IPS DF 6.9 (cell line): ENCODE data around the gene AK4.
A peak's percentile ranks its signal among the peaks of the same experiment; 100 is the strongest.
"Not testable (repeated sequence)": the region's sequence is repeated elsewhere in the genome, so short reads cannot be mapped to it uniquely, and the experiment has no call there.

Experiments
- DNase-seq: peaks from one replicate; pipeline ENCODE4 v3.0.0-alpha.2; 2013; ENCODE audit warnings: low read depth, low spot score
- H3K27ac ChIP-seq: one replicate; pipeline ENCODE4 v1.5.1; 2013; ENCODE audit warnings: low read length, control low read depth
- H3K27me3 ChIP-seq: 2 replicates; pipeline ENCODE4 v1.6.1; 2013; ENCODE audit warnings: mild to moderate bottlenecking, low read length; ENCODE audit not compliant: control insufficient read depth, insufficient read depth
- H3K36me3 ChIP-seq: 2 replicates; pipeline ENCODE4 v1.6.1; 2013; ENCODE audit warnings: low read length; ENCODE audit not compliant: control insufficient read depth, insufficient read depth
- H3K4me1 ChIP-seq: 2 replicates; pipeline ENCODE4 v1.6.1; 2013; ENCODE audit warnings: low read length; ENCODE audit not compliant: control insufficient read depth, insufficient read depth
- H3K4me3 ChIP-seq: 2 replicates; pipeline ENCODE4 v1.5.1; 2013; ENCODE audit warnings: mild to moderate bottlenecking, low read length
- H3K9me3 ChIP-seq: 2 replicates; pipeline ENCODE4 v1.6.1; 2013; ENCODE audit warnings: low read length, inconsistent platforms; ENCODE audit not compliant: control insufficient read depth, insufficient read depth
- WGBS: extraction: QIAGEN DNeasy Blood & Tissue Kit; methylation state at CpG from one replicate; pipeline ENCODE4 v1.1.7; 2013; ENCODE audit warnings: mixed read lengths, missing lambda C conversion rate; ENCODE audit not compliant: insufficient read length, insufficient coverage; 5-methylcytosine and 5-hydroxymethylcytosine counted together

AK4 gene

DNA sequence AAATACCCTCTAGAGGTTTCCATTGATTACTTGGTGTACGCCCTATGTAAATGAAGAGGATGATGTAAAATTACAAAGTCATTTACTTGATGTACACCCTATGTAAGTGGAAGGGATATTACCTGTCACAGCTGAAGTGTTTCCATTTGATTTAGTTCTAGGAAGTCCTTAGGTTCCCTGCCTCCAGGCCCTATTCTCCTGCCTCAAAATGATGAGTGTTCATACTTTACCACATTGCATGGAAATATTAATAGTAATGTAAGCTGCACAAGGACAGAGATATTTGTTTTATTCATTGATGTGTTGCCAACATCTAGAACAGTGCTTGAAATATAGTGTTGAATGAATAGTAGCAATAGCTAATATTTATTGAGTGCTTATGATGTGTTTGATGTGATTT lies 9.5 kb upstream of the AK4 start:
- Histone ChIP-seq H3K27me3 (no peaks in the 10 kb centered on the region), H3K4me1 (no peaks in the 10 kb centered on the region), H3K27ac (no peak overlapping the region), H3K9me3 (no peaks in the 10 kb centered on the region), H3K4me3 (no peak overlapping the region), H3K36me3 (no peaks in the 10 kb centered on the region)
- WGBS: no CpG with 5 or more reads among the region's 1 CpG
- DNase-seq: no peak

DNA sequence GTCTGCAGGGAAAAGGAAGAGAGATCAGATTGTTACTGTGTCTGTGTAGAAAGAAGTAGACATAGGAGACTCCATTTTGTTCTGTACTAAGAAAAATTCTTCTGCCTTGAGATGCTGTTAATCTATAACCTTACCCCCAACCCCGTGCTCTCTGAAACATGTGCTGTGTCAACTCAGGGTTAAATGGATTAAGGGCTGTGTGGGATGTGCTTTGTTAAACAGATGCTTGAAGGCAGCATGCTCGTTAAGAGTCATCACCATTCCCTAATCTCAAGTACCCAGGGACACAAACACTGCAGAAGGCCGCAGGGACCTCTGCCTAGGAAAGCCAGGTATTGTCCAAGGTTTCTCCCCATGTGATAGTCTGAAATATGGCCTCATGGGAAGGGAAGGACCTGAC lies 8.2 kb upstream of the AK4 start:
- no CpG with 5 or more reads among the region's 3 CpGs for WGBS
- H3K27me3 ChIP-seq, H3K9me3 ChIP-seq, H3K36me3 ChIP-seq, DNase-seq, H3K4me3 ChIP-seq, H3K27ac ChIP-seq, H3K4me1 ChIP-seq: not testable (repeated sequence)

DNA sequence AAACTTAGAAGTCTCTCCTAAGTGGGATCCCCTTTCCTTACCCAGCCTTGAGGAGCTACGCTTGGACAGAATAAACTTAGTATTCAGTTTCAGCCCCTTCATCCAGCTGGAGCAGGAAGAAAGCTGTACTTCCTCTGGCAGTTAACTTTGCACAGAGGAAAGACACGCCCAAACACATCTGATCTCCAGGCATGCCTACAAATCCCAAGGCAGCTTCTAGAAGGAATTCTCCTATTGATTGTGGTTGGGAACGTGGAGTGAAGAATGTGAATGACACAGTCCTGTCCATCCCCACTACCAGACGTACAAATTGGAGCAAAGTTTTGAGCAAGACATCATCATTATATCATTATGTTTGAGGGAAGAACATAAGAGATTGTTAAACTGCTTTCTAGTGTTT lies 6.6 kb upstream of the AK4 start:
- no peak overlapping the region for H3K4me3 ChIP-seq
- no peaks in the 10 kb centered on the region for H3K9me3 ChIP-seq
- H3K27me3 ChIP-seq: peaks cover under 1% of the 10 kb centered on the region; the same call in 1 of the 2 replicates
- peaks cover 2% of the 10 kb centered on the region for H3K4me1 ChIP-seq
- H3K36me3 ChIP-seq: no peaks in the 10 kb centered on the region
- WGBS: no CpG with 5 or more reads among the region's 4 CpGs
- DNase-seq: no peak
- no peak overlapping the region for H3K27ac ChIP-seq

DNA sequence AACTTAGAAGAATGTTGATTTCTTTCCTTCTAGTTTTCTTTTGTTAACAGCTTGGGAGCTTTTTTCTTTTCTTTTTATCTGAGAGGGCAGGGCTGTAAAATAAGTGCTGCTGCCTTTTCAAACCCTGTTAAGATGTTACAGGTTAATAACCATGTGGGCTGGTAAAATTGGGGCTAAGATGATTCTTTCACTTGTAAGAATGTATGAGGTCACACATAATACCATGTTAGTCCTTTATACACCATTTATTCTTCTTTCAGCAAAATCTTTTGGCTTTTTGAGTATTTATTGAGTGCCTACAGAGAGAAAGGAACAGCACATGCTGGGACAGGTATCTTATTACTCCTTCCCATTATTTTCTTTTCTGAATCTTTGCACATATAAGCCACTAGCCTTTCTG lies 6.1 kb upstream of the AK4 start:
- Histone ChIP-seq H3K36me3 (no peaks in the 10 kb centered on the region), H3K4me1 (peaks cover 3% of the 10 kb centered on the region), H3K4me3 (no peak overlapping the region), H3K27me3 (peaks cover 4% of the 10 kb centered on the region; the same call in 1 of the 2 replicates), H3K27ac (no peak overlapping the region), H3K9me3 (no peaks in the 10 kb centered on the region)
- no peak for DNase-seq

DNA sequence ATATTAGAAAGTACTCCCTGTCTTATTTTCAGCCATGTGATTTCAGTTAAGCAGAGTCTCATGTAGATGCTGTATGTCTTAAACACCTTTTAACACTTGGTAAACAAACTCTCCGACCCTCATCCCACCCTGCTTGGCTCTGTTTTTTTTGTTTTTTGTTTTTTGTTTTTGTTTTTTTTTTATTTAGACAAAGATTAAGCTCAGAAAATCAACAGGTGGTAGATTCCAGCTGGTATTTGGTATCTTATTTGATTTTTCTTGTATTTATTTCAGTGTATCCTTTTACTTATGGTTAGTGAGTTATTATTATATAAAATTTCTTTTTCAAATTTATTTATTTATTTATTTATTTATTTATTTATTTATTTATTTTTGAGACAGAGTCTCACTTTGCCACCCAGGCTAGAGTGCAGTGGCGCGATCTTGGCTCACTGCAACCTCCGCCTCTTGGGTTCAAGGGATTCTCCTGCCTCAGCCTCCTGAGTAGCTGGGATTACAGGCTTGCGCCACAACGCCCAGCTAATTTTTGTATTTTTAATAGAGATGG lies 4.8 kb upstream of the AK4 start:
- H3K9me3 ChIP-seq, H3K36me3 ChIP-seq, H3K27ac ChIP-seq, H3K4me3 ChIP-seq, H3K27me3 ChIP-seq, DNase-seq, H3K4me1 ChIP-seq: not testable (repeated sequence)
- no CpG with 5 or more reads among the region's 6 CpGs for WGBS

DNA sequence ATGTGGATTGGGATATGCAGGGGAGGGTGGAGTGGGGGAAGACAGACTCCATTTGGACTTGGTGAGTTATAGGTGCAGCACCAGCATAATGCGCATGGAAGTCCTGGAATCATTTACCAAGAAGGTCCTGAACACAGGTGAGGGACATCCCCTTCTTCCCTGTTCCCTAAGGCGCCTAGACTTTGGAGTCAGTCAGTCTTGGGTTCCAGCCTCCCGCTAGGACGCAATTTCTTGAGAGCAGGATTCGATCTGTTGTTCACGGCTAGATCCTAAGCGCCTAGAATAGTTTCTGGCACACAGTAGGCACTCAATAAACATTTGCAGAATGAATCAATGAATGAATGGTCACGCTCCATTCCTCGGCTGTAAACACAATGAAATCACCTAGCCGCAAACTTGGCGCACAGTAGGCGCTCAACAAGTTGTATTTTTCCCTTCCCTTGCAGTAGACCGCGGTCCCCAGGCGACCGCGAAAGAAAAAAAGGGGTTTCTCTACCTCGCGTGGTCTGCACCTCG lies 1.0 kb upstream of the AK4 start:
- H3K4me3 ChIP-seq: peak overlapping the region; percentile 46; the same call in 1 of the 2 replicates
- H3K27ac ChIP-seq: no peak overlapping the region
- no peak for DNase-seq
- H3K4me1 ChIP-seq: peaks cover 3% of the 10 kb centered on the region
- H3K9me3 ChIP-seq: no peaks in the 10 kb centered on the region
- no CpG with 5 or more reads among the region's 20 CpGs for WGBS
- no peaks in the 10 kb centered on the region for H3K36me3 ChIP-seq
- H3K27me3 ChIP-seq: peaks cover 4% of the 10 kb centered on the region; the same call in 1 of the 2 replicates

DNA sequence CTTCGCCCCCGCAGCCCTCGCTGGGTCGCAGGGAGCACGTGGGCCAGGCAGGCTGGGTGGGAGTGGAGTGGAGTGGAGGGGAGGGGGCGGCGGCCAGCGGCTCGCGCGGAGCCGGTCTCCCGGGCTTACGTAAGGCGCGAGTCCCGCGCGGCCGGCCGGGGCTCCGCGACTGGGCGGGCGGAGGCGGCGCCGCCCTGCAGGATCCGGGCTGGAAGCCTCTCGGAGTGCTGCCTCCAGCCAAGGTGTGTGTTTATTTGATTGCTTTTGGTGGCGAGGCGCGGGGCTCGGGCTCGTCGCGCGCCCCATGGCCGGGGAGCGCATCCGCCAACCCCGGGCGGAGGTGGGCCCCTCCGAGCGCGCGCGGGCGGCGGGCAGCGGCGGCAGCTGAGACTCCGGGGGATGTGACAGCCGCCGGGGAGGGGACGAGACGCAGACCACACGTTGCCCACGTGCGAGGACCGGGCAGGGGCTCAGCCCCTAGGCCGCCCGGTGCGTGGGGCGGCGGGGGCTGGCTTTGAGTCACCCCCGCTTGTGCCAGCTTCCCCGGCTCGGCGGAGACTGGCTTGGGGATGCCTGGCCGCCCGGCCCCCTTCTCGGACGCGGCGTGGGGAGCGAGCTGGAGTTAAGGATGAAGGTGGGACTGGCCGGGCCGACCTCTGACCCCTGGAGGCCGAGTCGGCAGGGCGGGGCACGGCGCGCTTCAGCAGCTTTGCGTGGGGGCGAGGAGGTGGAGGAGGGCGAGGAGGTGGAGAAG lies 402 bp upstream of the AK4 start:
- Histone ChIP-seq H3K4me1 (peaks cover 3% of the 10 kb centered on the region), H3K36me3 (no peaks in the 10 kb centered on the region), H3K27me3 (peaks cover 4% of the 10 kb centered on the region; the same call in 1 of the 2 replicates), H3K4me3 (peak overlapping the region; percentile 46), H3K27ac (no peak overlapping the region), H3K9me3 (no peaks in the 10 kb centered on the region)
- DNase-seq: no peak
- WGBS: no CpG with 5 or more reads among the region's 88 CpGs

DNA sequence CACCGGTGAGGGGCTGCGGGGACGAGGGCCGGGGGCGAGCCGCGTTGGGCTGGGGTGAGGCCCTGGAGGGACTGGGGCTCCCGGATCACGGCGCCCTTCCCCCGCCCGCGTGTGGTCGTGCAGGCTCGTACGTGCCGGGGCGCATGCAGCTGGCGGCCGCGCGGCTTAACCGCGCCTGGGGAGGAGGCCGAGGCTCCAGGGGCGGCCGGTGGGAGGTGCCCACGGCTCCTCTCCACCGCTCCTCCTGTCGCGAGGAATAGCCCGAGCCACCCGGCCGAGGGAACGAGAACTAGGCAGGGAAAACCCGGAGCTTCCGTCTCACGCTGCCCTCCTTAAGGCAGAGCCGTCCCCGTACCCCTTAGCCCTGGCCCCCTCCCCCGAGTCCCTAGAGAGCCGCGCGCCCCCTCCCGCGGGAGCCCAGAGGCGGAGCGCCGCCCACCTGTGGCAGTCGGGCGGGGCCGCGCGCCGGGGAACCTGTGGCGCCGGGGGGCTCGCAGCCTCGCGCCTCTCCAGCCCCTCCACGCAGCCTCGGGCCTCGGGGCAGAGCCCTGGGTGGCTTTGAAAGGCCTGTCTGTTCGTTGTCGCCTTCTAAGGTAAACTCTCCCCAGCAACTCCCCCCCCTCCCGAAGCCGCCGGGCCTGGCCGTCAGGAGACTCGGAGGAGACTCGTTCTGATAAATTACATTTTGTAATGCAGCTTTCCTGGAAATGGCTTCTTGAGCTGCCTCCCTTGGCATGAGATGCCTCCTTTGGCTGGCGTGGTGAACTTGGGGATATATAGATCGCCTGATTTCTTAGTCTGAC lies 746 bp downstream of the AK4 start:
- Histone ChIP-seq H3K9me3 (no peaks in the 10 kb centered on the region), H3K27me3 (peaks cover 4% of the 10 kb centered on the region; the same call in 1 of the 2 replicates), H3K27ac (no peak overlapping the region), H3K36me3 (no peaks in the 10 kb centered on the region), H3K4me1 (peaks cover 3% of the 10 kb centered on the region), H3K4me3 (peak overlapping the region; percentile 52; the same call in 1 of the 2 replicates)
- no peak for DNase-seq
- no CpG with 5 or more reads among the region's 73 CpGs for WGBS

DNA sequence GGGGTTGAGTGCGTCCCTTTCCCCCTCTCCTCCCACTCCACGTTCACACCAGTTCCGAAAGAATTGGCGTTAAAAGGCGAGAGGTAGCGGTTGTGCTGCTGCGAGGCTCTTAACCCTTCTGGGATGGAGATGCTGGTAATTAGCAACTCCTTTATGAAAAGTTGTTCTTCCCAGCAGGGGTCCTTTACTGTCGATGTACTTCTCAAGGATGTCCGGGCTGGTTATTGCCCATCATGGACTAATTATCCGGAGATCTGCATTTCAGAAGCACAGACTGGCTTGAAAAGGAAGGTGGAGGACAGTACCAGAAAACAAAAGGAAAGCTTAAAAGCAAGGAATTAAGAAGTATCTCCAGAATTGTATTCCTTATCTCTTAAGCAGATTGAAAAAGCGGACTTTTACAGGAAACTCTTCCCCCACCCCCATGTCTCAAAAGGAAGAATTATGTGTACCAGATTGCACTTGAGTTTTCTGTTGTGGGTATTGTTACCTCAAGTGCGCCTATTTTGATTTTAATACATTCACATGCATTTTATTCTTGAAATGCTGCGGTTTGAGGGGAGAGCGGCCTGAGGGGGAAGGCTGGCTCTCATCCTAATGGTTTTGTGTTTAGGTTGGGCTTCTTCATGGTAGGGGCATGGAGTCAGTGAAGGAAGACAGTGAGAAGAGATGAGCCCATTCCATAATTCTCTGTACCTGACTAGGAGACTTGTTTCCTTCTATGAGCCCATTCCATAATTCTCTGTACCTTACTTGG lies 1.5 kb downstream of the AK4 start:
- no peak overlapping the region for H3K27ac ChIP-seq
- WGBS: no CpG with 5 or more reads among the region's 14 CpGs
- no peaks in the 10 kb centered on the region for H3K9me3 ChIP-seq
- H3K36me3 ChIP-seq: no peaks in the 10 kb centered on the region
- DNase-seq: peak; percentile 85
- peaks cover 5% of the 10 kb centered on the region for H3K4me1 ChIP-seq
- peak overlapping the region; percentile 52; the same call in 1 of the 2 replicates for H3K4me3 ChIP-seq
- H3K27me3 ChIP-seq: peaks cover 4% of the 10 kb centered on the region; the same call in 1 of the 2 replicates

DNA sequence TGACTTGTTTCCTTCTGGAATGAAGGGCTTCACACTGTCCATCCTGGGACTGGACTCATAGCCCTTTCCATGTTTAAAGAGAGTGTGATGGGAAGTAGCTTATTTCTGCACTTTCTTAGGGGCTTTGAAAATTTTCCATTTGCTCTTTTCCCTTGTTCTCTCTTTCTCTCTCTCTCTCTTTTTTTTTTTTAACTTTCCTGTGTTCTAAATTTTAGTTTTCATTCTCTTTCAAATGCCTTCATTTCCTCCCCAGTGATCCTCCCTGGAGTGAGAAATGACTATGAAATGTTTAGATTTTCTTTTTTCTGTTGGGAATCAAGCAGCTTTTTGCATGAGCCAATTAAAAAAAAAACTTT lies 2.1 kb downstream of the AK4 start:
- no peak overlapping the region; the same call in 1 of the 2 replicates for H3K4me3 ChIP-seq
- no peak for DNase-seq
- H3K27ac ChIP-seq: no peak overlapping the region
- H3K27me3 ChIP-seq: peaks cover 4% of the 10 kb centered on the region; the same call in 1 of the 2 replicates
- no peaks in the 10 kb centered on the region for H3K9me3 ChIP-seq
- H3K36me3 ChIP-seq: no peaks in the 10 kb centered on the region
- peaks cover 5% of the 10 kb centered on the region for H3K4me1 ChIP-seq
